Mononuclear cell (primary cell): ENCODE measurements around the gene MELK. TPM values are rescaled to one million over a fixed set of nuclear protein-coding genes. Genes with fewer than 3 reads are reported as not detected.

Source experiments
- H3K27me3 ChIP-seq: 2 replicates; pipeline ENCODE4 v1.6.0; 2011; ENCODE audit warnings: low read length, control low read depth; ENCODE audit not compliant: insufficient read depth
- H3K4me1 ChIP-seq: 2 replicates; pipeline ENCODE4 v1.5.1; 2011; ENCODE audit warnings: mild to moderate bottlenecking, low read length, control low read depth; ENCODE audit not compliant: insufficient read depth
- H3K4me3 ChIP-seq: 2 replicates; pipeline ENCODE4 v1.5.1; 2011; ENCODE audit warnings: mild to moderate bottlenecking, low read length, moderate library complexity
- H3K9me3 ChIP-seq: 2 replicates; pipeline ENCODE4 v1.5.1; 2011; ENCODE audit warnings: low read depth, mild to moderate bottlenecking, control low read depth, low read length
- total RNA-seq: library from RNA; depleted of rRNA; stranded (reverse); fragments of >200 nt; gene quantifications from one replicate; pipeline ENCODE4 v1.2.3, GENCODE V29; 2012

Gene MELK
- total RNA-seq, 1 donor = 0.94 TPM

DNA sequence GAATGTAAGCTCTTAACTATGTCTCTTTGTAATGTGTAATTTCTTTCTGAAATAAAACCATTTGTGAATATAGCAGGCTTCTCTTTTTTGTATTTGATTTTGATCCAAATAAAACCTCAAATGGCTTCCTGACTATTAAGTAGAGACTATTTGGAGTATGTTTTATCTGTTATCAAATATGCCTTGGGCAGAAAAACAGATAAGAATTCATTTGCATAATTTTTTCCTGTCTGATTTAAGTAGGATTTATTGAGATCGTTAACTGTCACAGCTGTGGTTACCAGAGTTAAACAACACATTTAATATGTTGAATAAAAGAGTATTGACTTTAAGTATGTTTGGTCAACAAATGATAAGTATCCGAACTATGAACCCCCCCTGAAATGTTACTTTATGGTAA is 104.9 kb downstream of the MELK start:
- Histone ChIP-seq H3K4me3 (no peak overlapping the region), H3K4me1 (no peaks in the 10 kb centered on the region), H3K27me3 (no peaks in the 10 kb centered on the region), H3K9me3 (no peaks in the 10 kb centered on the region)

DNA sequence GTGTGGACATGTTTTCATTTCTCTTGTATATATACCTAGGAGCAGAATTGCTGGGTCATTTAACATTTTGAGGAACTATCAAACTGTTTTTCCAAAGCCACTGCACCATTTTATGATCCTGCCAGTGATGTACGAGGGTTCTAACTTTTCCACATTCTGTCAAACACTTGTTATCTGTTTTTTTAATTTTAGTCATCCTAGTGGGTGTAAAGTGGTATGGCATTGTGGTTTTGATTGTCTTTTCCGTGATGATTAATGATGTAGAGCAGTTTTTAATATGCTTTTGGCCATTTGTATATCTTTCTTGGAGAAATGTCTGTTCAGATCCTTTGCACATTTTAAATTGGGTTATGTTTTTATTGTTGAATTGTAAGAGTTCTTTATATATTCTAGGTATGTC is 107.0 kb downstream of the MELK start:
- Histone ChIP-seq H3K4me1 (no peaks in the 10 kb centered on the region), H3K9me3 (no peaks in the 10 kb centered on the region), H3K4me3 (no peak overlapping the region), H3K27me3 (no peaks in the 10 kb centered on the region)

DNA sequence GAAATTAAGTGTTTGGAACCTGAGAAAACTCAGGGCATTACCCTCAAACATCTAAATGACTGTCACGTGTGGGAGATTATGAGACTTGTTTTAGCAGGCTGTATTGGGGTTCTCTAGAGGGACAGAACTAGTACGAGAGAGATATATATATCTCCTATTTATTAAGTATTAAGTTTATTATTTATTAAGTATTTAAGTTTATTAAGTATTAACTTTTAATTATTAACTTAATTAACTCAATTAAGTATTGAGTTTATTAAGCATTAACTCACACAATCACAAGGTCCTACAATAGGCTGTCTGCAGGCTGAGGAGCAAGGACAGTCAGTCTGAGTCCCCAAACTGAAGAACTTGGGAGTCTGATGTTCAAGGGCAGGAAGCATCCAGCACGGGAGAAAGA is 113.8 kb downstream of the MELK start:
- no peaks in the 10 kb centered on the region for H3K9me3 ChIP-seq
- H3K4me3 ChIP-seq = no peak overlapping the region
- no peaks in the 10 kb centered on the region for H3K4me1 ChIP-seq
- no peaks in the 10 kb centered on the region for H3K27me3 ChIP-seq

DNA sequence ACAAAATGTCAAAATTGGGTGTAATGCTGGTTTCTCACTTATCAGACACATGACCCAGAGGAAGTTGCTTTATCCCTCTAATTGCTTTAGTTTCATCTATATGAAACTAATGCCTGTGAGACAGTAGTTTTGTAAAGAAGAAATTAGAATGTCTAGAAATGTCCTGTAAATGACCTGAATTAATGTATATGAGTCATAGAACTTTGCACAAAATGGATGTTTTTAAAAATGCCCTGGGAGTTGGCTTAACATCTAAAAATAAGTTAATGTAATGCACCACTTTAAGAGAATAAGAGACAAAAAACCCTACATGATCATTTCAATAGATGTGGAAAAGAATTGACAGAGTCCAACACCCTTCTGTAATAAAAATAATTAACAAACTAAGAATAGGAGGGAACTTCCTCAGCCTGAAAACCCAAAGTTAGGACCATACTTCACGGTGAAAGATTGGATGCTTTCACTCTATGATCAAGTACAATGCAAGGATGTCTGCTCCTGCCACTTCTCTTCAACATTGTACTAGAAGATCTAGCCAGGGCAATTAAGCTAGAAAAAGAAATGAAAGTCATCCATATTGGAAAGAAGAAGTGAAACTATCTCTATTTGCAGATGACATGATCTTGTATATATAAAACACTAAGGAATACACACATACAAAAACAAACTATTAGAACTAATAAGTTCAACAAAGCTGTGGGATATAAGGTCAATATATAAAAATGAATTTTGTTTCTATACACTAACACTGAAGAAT is 117.9 kb downstream of the MELK start:
- H3K4me3 ChIP-seq = no peak overlapping the region
- H3K4me1 ChIP-seq = no peaks in the 10 kb centered on the region
- no peaks in the 10 kb centered on the region for H3K27me3 ChIP-seq
- H3K9me3 ChIP-seq = no peaks in the 10 kb centered on the region

DNA sequence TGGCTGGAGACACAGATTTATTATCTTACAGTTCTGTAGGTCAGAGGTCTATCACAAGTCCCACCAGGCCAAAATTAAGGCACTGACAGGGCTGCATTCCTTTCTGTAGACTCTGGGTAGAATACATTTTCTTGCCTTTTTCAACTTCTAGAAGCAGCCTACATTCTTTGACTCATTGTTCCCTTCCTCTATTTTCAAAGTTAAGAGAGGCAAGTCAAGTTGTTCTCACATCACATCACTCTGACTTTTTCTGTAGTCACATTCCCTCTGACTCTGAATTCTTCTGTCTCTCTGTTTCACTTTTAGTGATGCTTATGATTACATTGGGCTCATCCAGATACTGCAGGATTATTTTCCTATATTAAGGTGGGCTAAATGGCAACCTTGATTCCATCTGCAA is 119.0 kb downstream of the MELK start:
- no peak overlapping the region for H3K4me3 ChIP-seq
- no peaks in the 10 kb centered on the region for H3K4me1 ChIP-seq
- H3K27me3 ChIP-seq = no peaks in the 10 kb centered on the region
- H3K9me3 ChIP-seq = no peaks in the 10 kb centered on the region

DNA sequence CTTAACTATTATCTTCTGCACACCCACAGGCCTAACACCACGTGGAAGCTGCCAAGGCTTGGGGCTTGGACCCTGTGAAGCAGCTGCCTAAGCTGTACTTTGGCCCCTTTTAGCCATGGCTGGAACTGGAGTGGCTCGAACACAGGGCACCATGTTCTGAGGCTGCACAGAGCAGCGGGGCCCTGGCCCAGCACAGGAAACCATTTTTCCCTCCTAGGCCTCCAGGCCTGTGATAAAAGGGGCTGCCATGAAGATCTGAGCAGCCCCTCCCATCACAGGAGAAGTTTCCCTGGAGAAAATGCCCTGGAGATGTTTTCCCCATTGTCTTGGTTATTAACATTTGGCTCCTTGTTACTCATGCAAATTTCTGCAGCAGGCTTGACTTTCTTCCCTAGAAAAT is 126.3 kb downstream of the MELK start:
- H3K4me3 ChIP-seq = no peak overlapping the region
- peaks cover 6% of the 10 kb centered on the region for H3K27me3 ChIP-seq
- H3K9me3 ChIP-seq = no peaks in the 10 kb centered on the region
- no peaks in the 10 kb centered on the region for H3K4me1 ChIP-seq

DNA sequence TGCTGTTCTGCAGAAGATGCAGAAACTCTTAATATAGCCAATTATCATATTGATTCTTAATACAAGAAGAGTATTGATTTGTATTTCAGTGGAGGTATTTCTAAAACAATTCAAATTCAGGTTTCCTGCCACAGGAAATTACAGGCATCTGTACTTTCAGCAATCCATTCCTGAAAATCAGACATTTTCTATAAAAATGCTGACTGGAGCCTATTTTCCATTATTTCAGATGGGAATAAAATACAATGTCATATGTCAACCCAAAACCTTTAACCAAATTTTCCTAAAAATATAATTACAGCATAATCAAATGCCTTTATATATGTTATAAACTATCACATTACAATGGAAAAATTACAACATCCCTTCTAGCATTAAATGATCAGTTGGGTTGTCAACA is 131.5 kb downstream of the MELK start:
- Histone ChIP-seq H3K4me3 (no peak overlapping the region), H3K9me3 (no peaks in the 10 kb centered on the region), H3K27me3 (peaks cover 10% of the 10 kb centered on the region), H3K4me1 (no peaks in the 10 kb centered on the region)

DNA sequence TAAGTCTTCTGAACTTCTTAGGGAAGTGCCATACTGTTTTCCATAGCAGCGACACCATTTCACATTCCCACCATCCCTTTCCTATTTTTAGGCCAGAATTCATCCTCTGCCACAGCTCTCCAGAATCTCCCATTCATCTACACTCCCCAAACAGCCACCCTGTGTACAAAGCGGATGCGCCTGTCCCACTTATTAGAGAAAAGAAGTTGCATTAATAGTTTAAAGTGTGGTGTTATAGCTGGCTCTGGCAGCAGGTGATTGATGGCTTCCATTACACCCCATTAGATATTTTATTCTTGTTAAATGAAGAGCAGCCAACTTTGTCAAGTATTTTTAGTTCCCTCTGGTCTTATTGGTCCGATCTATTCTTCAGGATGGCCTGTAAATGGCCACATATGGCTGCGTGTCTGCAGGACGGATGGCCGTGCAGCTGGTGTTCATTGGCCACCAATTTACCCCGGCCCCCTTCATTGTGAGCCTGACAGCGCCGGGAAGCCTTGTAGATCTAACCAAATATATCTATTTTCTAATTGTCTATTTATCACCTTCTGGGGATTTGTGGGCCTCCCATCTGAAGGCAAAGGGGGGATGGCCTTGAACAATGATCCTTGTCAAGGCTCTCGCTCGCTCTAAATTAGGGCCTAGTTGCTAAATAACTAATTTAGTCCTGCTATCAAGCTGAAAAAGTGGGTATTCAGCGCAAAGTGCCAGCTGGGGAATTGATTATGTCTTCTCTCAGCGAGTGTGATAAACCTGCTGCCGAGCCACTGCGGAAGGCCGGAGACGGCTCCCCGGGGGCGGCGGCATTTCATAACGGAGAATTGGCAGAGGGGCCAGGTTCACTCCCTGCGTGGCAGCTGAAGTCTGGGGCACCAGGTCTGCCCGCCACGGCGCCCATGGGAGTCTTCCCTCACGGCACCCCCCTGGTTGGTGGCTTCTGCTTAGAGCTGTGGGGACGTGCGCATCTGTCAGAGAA is 141.1 kb downstream of the MELK start:
- no peak overlapping the region for H3K4me3 ChIP-seq
- no peaks in the 10 kb centered on the region for H3K9me3 ChIP-seq
- H3K4me1 ChIP-seq = no peaks in the 10 kb centered on the region
- H3K27me3 ChIP-seq = no peaks in the 10 kb centered on the region

DNA sequence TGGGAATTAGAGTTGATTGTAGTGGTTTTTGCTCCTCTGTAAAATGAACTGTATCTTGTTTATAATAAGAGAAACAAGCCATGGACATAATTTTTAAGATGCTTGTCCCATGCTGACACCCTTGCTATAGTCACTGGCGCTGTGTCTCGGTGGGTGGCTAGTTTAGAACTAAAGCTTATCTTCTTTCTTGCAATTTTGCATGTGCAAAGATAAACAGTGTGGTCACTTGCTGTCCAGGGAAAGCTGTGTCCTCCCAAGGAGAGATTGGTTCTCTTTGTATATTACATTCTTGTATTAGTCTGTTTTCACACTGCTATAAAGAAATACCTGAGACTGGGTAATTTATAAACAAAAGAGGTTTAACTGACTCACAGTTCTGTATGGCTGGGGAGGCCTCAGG is 143.8 kb downstream of the MELK start:
- no peaks in the 10 kb centered on the region for H3K9me3 ChIP-seq
- no peak overlapping the region for H3K4me3 ChIP-seq
- no peaks in the 10 kb centered on the region for H3K27me3 ChIP-seq
- H3K4me1 ChIP-seq = no peaks in the 10 kb centered on the region

DNA sequence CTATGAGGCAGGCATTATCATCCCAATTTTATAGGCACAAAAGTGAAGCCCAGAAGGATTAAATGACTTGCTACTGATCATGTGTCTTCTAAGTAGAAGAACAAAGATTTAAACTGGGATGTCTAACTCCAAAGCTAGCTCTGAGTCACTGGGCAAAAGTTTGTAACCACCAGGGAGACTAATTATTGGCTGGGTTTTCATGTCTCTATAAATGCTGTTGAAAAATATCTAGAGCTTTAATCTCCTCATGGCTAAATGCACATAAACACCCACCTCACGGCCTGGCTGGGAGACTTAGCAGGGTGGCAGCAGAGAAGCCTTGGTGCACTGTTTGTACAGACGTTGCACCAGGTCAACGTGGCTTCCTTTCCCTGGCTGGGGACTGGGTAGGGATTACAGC is 144.6 kb downstream of the MELK start:
- Histone ChIP-seq H3K27me3 (no peaks in the 10 kb centered on the region), H3K4me3 (no peak overlapping the region)

DNA sequence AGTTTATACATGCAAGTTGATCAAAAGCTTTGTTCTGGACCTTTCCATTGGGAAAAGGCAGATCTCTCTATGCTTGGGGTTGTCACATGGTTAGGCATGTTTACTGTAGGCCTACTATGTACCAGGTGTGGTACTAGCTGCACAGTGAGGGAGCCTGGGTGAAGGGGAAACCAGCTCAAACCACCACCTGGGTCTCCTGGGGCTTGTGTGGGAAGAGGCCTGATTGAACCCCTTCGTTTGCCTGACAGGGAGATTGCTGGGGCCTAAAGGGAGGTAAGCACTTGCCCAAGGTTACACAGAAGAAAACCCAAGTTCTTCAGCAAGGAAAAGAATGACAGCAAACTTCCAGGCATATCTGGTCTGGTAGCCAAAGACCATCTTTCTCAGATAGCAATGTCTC is 145.9 kb downstream of the MELK start:
- no peaks in the 10 kb centered on the region for H3K9me3 ChIP-seq
- H3K4me3 ChIP-seq = no peak overlapping the region
- H3K4me1 ChIP-seq = no peaks in the 10 kb centered on the region
- no peaks in the 10 kb centered on the region for H3K27me3 ChIP-seq

More for the DNA sequence above, 144.6 kb downstream of the MELK start:
- H3K4me1 ChIP-seq = no peaks in the 10 kb centered on the region
- H3K9me3 ChIP-seq = no peaks in the 10 kb centered on the region

DNA sequence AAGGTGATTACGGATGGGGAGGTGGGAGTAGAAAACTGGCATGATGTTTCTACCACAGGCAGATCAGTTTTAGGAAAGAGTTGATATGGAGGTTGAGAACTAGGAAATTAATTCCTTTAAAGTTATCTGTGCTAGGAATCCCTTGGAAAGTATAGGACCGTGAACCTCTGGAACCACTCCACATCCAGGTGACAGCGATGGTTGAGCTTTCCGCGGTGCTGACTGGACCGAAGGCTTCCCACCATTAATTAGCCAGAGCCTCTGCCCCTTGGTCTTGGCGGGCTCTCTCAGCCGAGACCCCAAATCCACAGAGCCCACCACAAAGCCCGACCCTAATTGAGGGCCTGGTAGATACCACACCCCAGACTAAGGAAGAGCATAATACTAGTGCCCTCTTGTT is 147.3 kb downstream of the MELK start:
- Histone ChIP-seq H3K27me3 (no peaks in the 10 kb centered on the region), H3K4me1 (no peaks in the 10 kb centered on the region), H3K9me3 (no peaks in the 10 kb centered on the region), H3K4me3 (no peak overlapping the region)

DNA sequence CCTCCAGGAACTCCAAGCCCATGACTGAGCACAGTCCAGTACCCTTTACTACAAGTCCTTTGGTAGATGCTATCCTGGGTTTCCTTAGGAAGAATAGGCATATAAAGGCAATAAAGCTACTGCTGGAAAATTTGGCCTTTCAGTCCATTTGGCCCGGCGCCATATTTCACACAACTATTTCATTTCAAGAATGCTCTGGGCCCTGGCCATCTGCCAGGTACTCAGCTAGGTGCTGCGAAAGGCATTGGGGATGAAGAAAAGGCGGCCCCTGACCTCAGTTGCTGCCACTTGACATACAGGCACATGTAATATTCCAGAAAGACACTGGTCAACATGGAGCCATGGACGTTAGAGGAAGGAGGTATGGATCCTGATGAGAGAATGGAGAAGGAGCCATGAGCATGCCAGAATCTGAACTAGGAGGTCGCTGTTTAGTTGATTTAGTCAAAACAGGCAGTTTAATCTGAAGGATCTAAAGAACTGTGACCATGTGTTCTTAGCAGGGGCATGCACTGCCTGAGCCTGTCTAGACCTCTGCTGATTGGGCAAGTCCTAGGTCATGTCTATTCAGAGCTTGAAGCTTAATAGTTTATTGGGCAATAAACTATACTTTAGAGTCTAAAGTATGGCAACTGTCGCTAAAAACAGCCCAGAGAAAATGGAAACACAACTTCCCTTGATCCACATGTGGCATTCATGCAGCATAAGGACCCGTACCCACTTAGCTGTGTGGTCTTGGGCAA is 149.3 kb downstream of the MELK start:
- H3K4me3 ChIP-seq = no peak overlapping the region
- H3K4me1 ChIP-seq = no peaks in the 10 kb centered on the region
- H3K9me3 ChIP-seq = no peaks in the 10 kb centered on the region
- H3K27me3 ChIP-seq = no peaks in the 10 kb centered on the region

DNA sequence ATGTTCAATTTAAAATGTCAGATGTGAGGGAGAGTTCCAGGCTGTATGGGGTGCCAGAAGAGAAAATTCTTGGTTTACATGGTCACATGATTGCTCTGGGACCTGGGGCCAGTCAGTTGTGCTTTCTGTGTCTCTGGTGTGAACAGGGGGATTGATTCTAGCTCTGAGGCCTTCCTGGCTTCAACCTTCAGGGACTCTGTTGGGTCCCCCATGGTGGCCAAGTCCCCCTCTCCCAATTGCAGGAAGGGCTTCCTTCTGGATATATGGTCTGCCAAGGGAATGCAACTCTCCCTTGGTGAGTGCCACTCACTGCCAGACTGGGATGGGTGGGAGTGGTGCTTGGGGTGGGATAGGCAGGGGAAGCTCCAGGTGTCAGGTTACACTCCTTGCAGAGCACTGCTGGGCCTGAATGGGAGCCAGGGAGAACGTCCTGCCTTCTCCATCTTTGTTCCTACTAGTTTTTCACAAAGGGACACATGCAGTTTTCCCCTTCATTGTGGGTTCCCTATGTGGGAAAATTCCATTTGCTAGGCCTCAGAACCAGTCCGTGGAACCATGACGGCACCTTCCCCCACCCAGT is 153.2 kb downstream of the MELK start:
- no peaks in the 10 kb centered on the region for H3K9me3 ChIP-seq
- H3K4me3 ChIP-seq = no peak overlapping the region
- no peaks in the 10 kb centered on the region for H3K27me3 ChIP-seq
- H3K4me1 ChIP-seq = no peaks in the 10 kb centered on the region
